ENCODE results near the gene KIRREL2.

DNA sequence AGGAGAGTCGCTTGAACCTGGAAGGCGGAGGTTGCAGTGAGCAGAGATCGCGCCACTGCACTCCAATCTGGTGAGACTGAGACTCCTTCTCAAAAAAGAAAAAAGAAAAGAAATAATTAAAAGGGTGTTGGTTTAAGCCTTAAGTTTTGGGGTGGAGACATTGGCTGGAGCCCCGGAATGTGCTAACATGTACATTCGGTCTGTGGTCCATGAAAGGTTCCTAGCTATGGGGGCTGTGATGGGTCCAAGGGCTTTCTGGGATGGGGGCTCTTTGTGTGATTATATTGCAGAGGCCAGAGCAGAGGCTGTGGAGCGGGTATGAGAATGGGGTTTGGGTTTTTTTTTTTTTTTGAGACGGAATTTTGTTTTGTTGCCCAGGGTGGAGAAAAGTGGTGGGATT lies 29.2 kb downstream of the KIRREL2 start:
- no peak for TF ChIP-seq EZH2phosphoT487 (IDR thresholded peaks at IDR 0.05; ENCODE audit: borderline replicate concordance)
- TF ChIP-seq, protein P1, sequence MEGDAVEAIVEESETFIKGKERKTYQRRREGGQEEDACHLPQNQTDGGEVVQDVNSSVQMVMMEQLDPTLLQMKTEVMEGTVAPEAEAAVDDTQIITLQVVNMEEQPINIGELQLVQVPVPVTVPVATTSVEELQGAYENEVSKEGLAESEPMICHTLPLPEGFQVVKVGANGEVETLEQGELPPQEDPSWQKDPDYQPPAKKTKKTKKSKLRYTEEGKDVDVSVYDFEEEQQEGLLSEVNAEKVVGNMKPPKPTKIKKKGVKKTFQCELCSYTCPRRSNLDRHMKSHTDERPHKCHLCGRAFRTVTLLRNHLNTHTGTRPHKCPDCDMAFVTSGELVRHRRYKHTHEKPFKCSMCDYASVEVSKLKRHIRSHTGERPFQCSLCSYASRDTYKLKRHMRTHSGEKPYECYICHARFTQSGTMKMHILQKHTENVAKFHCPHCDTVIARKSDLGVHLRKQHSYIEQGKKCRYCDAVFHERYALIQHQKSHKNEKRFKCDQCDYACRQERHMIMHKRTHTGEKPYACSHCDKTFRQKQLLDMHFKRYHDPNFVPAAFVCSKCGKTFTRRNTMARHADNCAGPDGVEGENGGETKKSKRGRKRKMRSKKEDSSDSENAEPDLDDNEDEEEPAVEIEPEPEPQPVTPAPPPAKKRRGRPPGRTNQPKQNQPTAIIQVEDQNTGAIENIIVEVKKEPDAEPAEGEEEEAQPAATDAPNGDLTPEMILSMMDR (conservative IDR thresholded peaks at IDR 0.05; ENCODE audit: low read length) = no peak
